Liver (tissue), 3 donors: ENCODE measurements around the gene CDH23.

Experiments
- GABPA ChIP-seq, 2 donors: IDR thresholded peaks in 1 of 2; conservative IDR thresholded peaks in 1 of 2; 2 replicates each; pipeline ENCODE4 v1.6.1; 2016; ENCODE audit warnings: antibody characterized with exemption in 2 of 2, mild to moderate bottlenecking in 1 of 2, moderate library complexity in 1 of 2
- TF ChIP-seq, protein P1 (sequence below): fragments of 150-350 bp; IDR thresholded peaks from 2 replicates; pipeline ENCODE4 v1.5.1; 2017; ENCODE audit warnings: improper control_type of control experiment, low read depth, low read length; ENCODE audit not compliant: missing input control
- donor health status: healthy.
- donor health status: healthy.

DNA sequence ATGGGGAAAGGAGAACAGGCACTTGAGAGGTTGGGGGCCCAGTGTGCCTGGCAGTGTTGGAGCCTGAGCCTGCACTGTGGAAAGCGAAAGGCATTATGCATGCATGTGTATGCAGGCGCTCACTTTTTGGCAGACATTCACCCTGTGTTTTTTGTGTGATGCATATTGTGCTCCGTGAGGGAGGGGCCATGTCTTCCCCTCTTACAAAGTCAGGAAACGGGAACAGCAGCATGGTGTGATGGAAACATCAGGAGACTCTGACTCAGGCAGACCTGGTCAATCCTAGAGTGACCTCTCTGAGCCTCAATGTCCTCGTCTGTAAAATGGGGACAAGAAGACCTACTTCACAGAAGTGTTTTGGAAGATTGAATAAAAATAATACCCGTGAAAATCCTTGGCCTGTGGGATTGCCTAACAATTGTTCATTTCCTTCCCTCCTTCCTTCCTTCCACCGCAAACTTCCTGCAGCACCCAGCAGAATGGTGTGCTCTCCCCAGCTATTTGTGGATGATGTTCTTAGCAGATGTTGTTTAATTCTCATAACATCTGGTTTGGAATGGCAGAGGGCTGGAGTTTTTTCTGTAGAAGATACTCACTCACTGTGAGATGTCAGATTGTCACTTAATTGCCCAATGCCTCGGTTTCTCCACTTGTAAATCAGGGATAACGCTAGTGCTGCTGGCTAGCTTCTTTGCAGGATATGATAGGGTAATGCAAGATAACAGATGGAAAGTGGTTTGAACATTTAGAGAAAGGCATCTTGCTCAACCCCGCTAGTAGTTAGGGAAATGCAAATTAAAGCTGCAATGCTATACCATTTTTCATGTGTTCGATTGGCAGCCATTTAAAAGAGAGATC lies 39.8 kb downstream of the CDH23 start:
- TF ChIP-seq, protein P1, sequence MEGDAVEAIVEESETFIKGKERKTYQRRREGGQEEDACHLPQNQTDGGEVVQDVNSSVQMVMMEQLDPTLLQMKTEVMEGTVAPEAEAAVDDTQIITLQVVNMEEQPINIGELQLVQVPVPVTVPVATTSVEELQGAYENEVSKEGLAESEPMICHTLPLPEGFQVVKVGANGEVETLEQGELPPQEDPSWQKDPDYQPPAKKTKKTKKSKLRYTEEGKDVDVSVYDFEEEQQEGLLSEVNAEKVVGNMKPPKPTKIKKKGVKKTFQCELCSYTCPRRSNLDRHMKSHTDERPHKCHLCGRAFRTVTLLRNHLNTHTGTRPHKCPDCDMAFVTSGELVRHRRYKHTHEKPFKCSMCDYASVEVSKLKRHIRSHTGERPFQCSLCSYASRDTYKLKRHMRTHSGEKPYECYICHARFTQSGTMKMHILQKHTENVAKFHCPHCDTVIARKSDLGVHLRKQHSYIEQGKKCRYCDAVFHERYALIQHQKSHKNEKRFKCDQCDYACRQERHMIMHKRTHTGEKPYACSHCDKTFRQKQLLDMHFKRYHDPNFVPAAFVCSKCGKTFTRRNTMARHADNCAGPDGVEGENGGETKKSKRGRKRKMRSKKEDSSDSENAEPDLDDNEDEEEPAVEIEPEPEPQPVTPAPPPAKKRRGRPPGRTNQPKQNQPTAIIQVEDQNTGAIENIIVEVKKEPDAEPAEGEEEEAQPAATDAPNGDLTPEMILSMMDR, result no peak
- no peak for TF ChIP-seq GABPA (IDR thresholded peaks at IDR 0.05 in 1 of 2, conservative IDR thresholded peaks at IDR 0.05 in 1 of 2)
